MCF 10A (cell line): ENCODE data around the gene MOB3B. TPM values are rescaled to one million over a fixed set of nuclear protein-coding genes. Genes with fewer than 3 reads are reported as not detected.

ENCODE experiments used
- BruUV-seq: library from RNA; stranded (reverse); fragments of 400-500 nt; replicated peaks from 2 replicates; lab custom pipeline; 2021; lab: Mats Ljungman, UMichigan
- CTCF ChIA-PET: fragments of 300-600 bp; sonication (Branson Sonifier 250); formaldehyde crosslinking; extraction: SDS; loops from one replicate; lab custom pipeline; 2021; ENCODE audit warnings: antibody characterized with exemption, inconsistent platforms; lab: Yijun Ruan, JAX
- POLR2A ChIA-PET: fragments of 300-600, 350-650 bp; sonication (Branson Sonifier 250); formaldehyde crosslinking; extraction: SDS; loops from one replicate; lab custom pipeline; 2020; ENCODE audit warnings: antibody characterized with exemption, inconsistent platforms; lab: Yijun Ruan, JAX
- DNase-seq: peaks from one replicate; pipeline ENCODE4 v3.0.0-alpha.2; 2018; ENCODE audit not compliant: unreplicated experiment
- H3K27ac Mint-ChIP-seq: one replicate; pipeline ENCODE4 v1.8.0; 2022; ENCODE audit warnings: mild to moderate bottlenecking, low read depth, mixed read lengths; ENCODE audit not compliant: unreplicated experiment
- H3K27me3 Mint-ChIP-seq: one replicate; pipeline ENCODE4 v1.8.0; 2022; ENCODE audit warnings: mixed read lengths; ENCODE audit not compliant: insufficient read depth, unreplicated experiment
- H3K36me3 Mint-ChIP-seq: one replicate; pipeline ENCODE4 v1.8.0; 2022; ENCODE audit warnings: mild to moderate bottlenecking, moderate library complexity, mixed read lengths; ENCODE audit not compliant: insufficient read depth, unreplicated experiment
- H3K4me1 Mint-ChIP-seq: one replicate; pipeline ENCODE4 v1.8.0; 2022; ENCODE audit warnings: mixed read lengths; ENCODE audit not compliant: insufficient read depth, unreplicated experiment
- H3K4me3 Mint-ChIP-seq: one replicate; pipeline ENCODE4 v1.8.0; 2022; ENCODE audit warnings: mild to moderate bottlenecking, moderate library complexity, mixed read lengths; ENCODE audit not compliant: unreplicated experiment
- H3K9me3 Mint-ChIP-seq: one replicate; pipeline ENCODE4 v1.8.0; 2022; ENCODE audit warnings: mixed read lengths; ENCODE audit not compliant: unreplicated experiment
- CTCF ChIP-seq: fragments of 200-600 bp; IDR thresholded peaks from one replicate; pipeline ENCODE4 v1.8.0; 2022; ENCODE audit warnings: antibody characterized with exemption, mild to moderate bottlenecking; ENCODE audit not compliant: unreplicated experiment
- intact Hi-C: fragments of 100-400 bp; cut with micrococcal nuclease; formaldehyde crosslinking; loops from 2 replicates; pipeline ENCODE4 v1.14.1; 2022
- total RNA-seq: library from RNA; stranded (reverse); gene quantifications from 2 replicates; pipeline ENCODE4 v1.2.3, GENCODE V29; 2022

Gene MOB3B
- total RNA-seq, 1 experiment from 2014 or later = 3.7 TPM

GRCh38 chr9:27476870-27477515 is 52.6 kb downstream of the MOB3B start:
- CTCF ChIA-PET = interaction anchor here (0.6 to 0.7 kb wide), 3 partner anchors 11 to 1023 kb away, joined by 3 read pairs; no protein-coding TSS in a partner anchor
- no peaks in the 10 kb centered on the region for H3K4me1 Mint-ChIP-seq
- no peak overlapping the region for H3K4me3 Mint-ChIP-seq
- TF ChIP-seq CTCF = no peak
- no peaks in the 10 kb centered on the region for H3K27me3 Mint-ChIP-seq
- H3K36me3 Mint-ChIP-seq = peaks cover 7% of the 10 kb centered on the region
- no peak for DNase-seq
- no TSS peak for BruUV-seq
- intact Hi-C loops = no loop called here
- peaks cover 10% of the 10 kb centered on the region for H3K9me3 Mint-ChIP-seq
- H3K27ac Mint-ChIP-seq = no peak overlapping the region
- POLR2A ChIA-PET = no interaction called here

GRCh38 chr9:27475057-27475595 is 54.5 kb downstream of the MOB3B start:
- ChIA-PET POLR2A (interaction anchor here (0.6 to 1.2 kb wide), 2 partner anchors 98 to 143 kb away, joined by 3 to 4 read pairs; no protein-coding TSS in a partner anchor), CTCF (interaction anchor here (0.7 to 1.4 kb wide), 3 partner anchors 14 to 142 kb away, joined by 3 read pairs; no protein-coding TSS in a partner anchor)
- no peaks in the 10 kb centered on the region for H3K27me3 Mint-ChIP-seq
- peaks cover 10% of the 10 kb centered on the region for H3K9me3 Mint-ChIP-seq
- intact Hi-C loops = no loop called here
- DNase-seq = no peak
- H3K36me3 Mint-ChIP-seq = peaks cover 7% of the 10 kb centered on the region
- H3K4me1 Mint-ChIP-seq = no peaks in the 10 kb centered on the region
- no peak for TF ChIP-seq CTCF
- BruUV-seq = no TSS peak
- H3K4me3 Mint-ChIP-seq = no peak overlapping the region
- no peak overlapping the region for H3K27ac Mint-ChIP-seq

GRCh38 chr9:27474305-27474704 is 55.3 kb downstream of the MOB3B start:
- ChIA-PET CTCF (interaction anchor here (0.7 to 1.3 kb wide), 2 partner anchors 15 to 141 kb away, joined by 3 read pairs; no protein-coding TSS in a partner anchor), POLR2A (interaction anchor here (1.2 kb wide), 1 partner anchor 142 kb away, joined by 4 read pairs; no protein-coding TSS in a partner anchor)
- Mint-ChIP-seq H3K4me1 (no peaks in the 10 kb centered on the region), H3K27me3 (no peaks in the 10 kb centered on the region), H3K4me3 (no peak overlapping the region), H3K9me3 (peaks cover 10% of the 10 kb centered on the region), H3K27ac (no peak overlapping the region), H3K36me3 (peaks cover 7% of the 10 kb centered on the region)
- no peak for DNase-seq
- intact Hi-C loops = no loop called here
- BruUV-seq = no TSS peak
- no peak for TF ChIP-seq CTCF

- Mint-ChIP-seq H3K4me3 (no peak overlapping the region), H3K27ac (no peak overlapping the region), H3K9me3 (peaks cover 1% of the 10 kb centered on the region), H3K27me3 (no peaks in the 10 kb centered on the region), H3K4me1 (no peaks in the 10 kb centered on the region), H3K36me3 (peaks cover 7% of the 10 kb centered on the region)
- intact Hi-C loops = no loop called here
- TF ChIP-seq CTCF = no peak
- BruUV-seq = no TSS peak
- DNase-seq = no peak
- ChIA-PET POLR2A (interaction anchor here (0.6 kb wide), 1 partner anchor 41 kb away, joined by 3 read pairs; no protein-coding TSS in a partner anchor), CTCF (interaction anchor here (0.5 to 1.1 kb wide), 3 partner anchors 57 to 106 kb away, joined by 3 to 4 read pairs (median 4); partner anchors contain the start of gene MOB3B)
Measured at GRCh38 chr9:27473111-27473529, 56.5 kb downstream of the MOB3B start.
